A549 (cell line): Measurements from ENCODE around the gene DSTYK. TPM values are rescaled to one million over a fixed set of nuclear protein-coding genes. Genes with fewer than 3 reads are reported as not detected.

Experiments
- ATAC-seq, 2 experiments: fragments of 200-7000 bp in 1 of 2; fragments of >200 bp in 1 of 2; cut with Nextera tagmentation in 1 of 2; cut with Tn5 transposase in 1 of 2; 3 replicates each; pipeline versions ENCODE4 v1.8.0 to v1.9.1; 2018 to 2020; ENCODE audit warnings: mild to moderate bottlenecking in 1 of 2, moderate library complexity in 1 of 2
- CTCF ChIA-PET: fragments of 300-600 bp; sonication (Branson Sonifier 250); formaldehyde crosslinking; extraction: SDS; loops from one replicate; lab custom pipeline; 2021; ENCODE audit warnings: antibody characterized with exemption, inconsistent platforms; lab: Yijun Ruan, JAX
- POLR2A ChIA-PET: fragments of 350-600 bp; formaldehyde crosslinking; extraction: SDS; loops from one replicate; lab custom pipeline; 2021; ENCODE audit warnings: antibody characterized with exemption, inconsistent platforms; lab: Yijun Ruan, JAX
- DNase-seq, 2 experiments: peaks; one replicate each; pipeline versions ENCODE4 v3.0.0 to v3.0.0-alpha.2; 2011 to 2016; ENCODE audit warnings: low read depth in 1 of 2, low spot score in 1 of 2
- FAIRE-seq: peaks from 2 replicates; lab custom pipeline; 2011; peaks lifted over from hg19 to GRCh38; lab: Jason Lieb, UNC
- H3K27ac ChIP-seq, 2 experiments: fragments of >200 bp; sonication (Bioruptor Twin); formaldehyde crosslinking; 3 replicates each; pipeline ENCODE4 v1.5.1; 2016 to 2017
- H3K4me1 ChIP-seq: fragments of >200 bp; sonication (Bioruptor Twin); formaldehyde crosslinking; 3 replicates; pipeline ENCODE4 v1.6.1; 2016
- H3K4me2 ChIP-seq: fragments of >200 bp; sonication (Bioruptor Twin); formaldehyde crosslinking; 3 replicates; pipeline ENCODE4 v1.6.1; 2016
- H3K4me3 ChIP-seq: fragments of >200 bp; sonication (Bioruptor Twin); formaldehyde crosslinking; 3 replicates; pipeline ENCODE4 v1.5.1; 2016
- H3K9me3 ChIP-seq: fragments of >200 bp; sonication (Bioruptor Twin); formaldehyde crosslinking; 3 replicates; pipeline ENCODE4 v1.6.1; 2016
- BHLHE40 ChIP-seq: IDR thresholded peaks from 2 replicates; pipeline ENCODE4 v1.6.1; 2012; ENCODE audit warnings: low read depth, low read length, inconsistent platforms
- FOSB ChIP-seq: fragments of 250-450 bp; sonication (Bioruptor Pico); IDR thresholded peaks from 2 replicates; pipeline ENCODE4 v1.5.0; 2020; ENCODE audit warnings: mild to moderate bottlenecking, moderate library complexity
- FOSL2 ChIP-seq, 2 experiments: fragments of 450-650 bp in 1 of 2; fragments of >200 bp in 1 of 2; sonication (Bioruptor Twin) in 1 of 2; formaldehyde crosslinking; IDR thresholded peaks; 2 replicates each; pipeline versions ENCODE4 v1.5.0 to v1.6.1; 2016 to 2020; ENCODE audit warnings: mild to moderate bottlenecking in 1 of 2, moderate library complexity in 1 of 2
- FOXS1 ChIP-seq: fragments of 250-450 bp; sonication (Bioruptor Pico); IDR thresholded peaks from 2 replicates; pipeline ENCODE4 v1.5.0; 2020; ENCODE audit warnings: mild to moderate bottlenecking, moderate library complexity
- GATA3 ChIP-seq: IDR thresholded peaks from 2 replicates; pipeline ENCODE4 v1.6.1; 2012; ENCODE audit warnings: borderline replicate concordance
- HDAC2 ChIP-seq: fragments of 200-600 bp; sonication (generic); IDR thresholded peaks from 2 replicates; pipeline ENCODE4 v1.6.1; 2016
- KDM1A ChIP-seq: fragments of 200-600 bp; sonication (generic); IDR thresholded peaks from 2 replicates; pipeline ENCODE4 v1.6.1; 2016; ENCODE audit warnings: low read depth, mild to moderate bottlenecking
- KDM5A ChIP-seq: fragments of 200-600 bp; sonication (generic); IDR thresholded peaks from 2 replicates; pipeline ENCODE4 v1.6.1; 2016; ENCODE audit warnings: antibody characterized with exemption, mild to moderate bottlenecking
- MAFK ChIP-seq: fragments of 450-650 bp; IDR thresholded peaks from 2 replicates; pipeline ENCODE4 v1.6.1; 2014; ENCODE audit not compliant: partially characterized antibody
- PHF8 ChIP-seq: fragments of 200-600 bp; sonication (generic); IDR thresholded peaks from 2 replicates; pipeline ENCODE4 v1.6.1; 2016; ENCODE audit warnings: low read depth, mild to moderate bottlenecking, antibody characterized with exemption, moderate library complexity, borderline replicate concordance
- SREBF2 ChIP-seq: fragments of 450-650 bp; IDR thresholded peaks from 2 replicates; pipeline ENCODE4 v1.6.1; 2014; ENCODE audit warnings: mild to moderate bottlenecking, moderate library complexity
- WGBS: methylation state at CpG from one replicate; pipeline ENCODE4 v1.1.6; 2017; ENCODE audit errors: missing lambda C conversion rate; 5-methylcytosine and 5-hydroxymethylcytosine counted together
- polyA plus RNA-seq, 4 experiments: library from polyadenylated mRNA; depleted of rRNA in 3 of 4; stranded (reverse); fragments of >200 nt; fragmentation: RNase III in 1 of 4; extraction: RNeasy Plus Mini Kit Qiagen cat#74134 plus additional on column Dnase treatment in 1 of 4; gene quantifications; 2 replicates in 3 of 4; 3 replicates in 1 of 4; pipeline ENCODE4 v1.2.3, GENCODE V29; 2011 to 2017
- TF ChIP-seq, protein P1 (sequence below): fragments of 200-600 bp; sonication (generic); IDR thresholded peaks from 2 replicates; pipeline ENCODE4 v1.6.1; 2016; ENCODE audit warnings: antibody characterized with exemption, mild to moderate bottlenecking, moderate library complexity
- TF ChIP-seq, protein P2 (sequence below): IDR thresholded peaks from 2 replicates; pipeline ENCODE4 v1.6.1; 2012
- TF ChIP-seq, protein P3 (sequence below): IDR thresholded peaks from 2 replicates; pipeline ENCODE4 v1.6.1; 2012; ENCODE audit warnings: low read depth, borderline replicate concordance
- TF ChIP-seq, protein P4 (sequence below): fragments of >200 bp; sonication (Bioruptor Twin); formaldehyde crosslinking; IDR thresholded peaks from 3 replicates; pipeline ENCODE4 v1.6.1; 2016

Gene DSTYK
- polyA plus RNA-seq, 2 of the 4 experiments (the other 2 are of a cell fraction) = 8.6 to 9.0 TPM

DNA sequence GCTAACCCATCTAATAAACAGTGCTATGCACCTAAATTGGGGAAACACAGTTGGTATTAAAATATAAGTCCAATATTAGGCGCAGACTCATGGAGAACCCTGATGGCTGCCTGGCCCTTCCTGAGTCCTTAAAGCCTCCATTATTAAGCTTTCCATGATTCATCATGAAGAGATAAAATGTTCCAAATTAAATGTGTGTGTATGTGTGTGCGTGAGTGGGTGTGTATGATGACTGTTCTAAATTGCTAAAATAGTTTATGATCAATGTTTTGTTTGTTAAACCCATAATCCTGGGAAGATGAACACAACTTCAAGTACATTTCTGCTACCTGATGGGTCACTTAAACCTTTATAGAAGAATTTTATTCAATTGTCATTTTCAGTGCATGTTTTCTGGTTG is 83.5 kb downstream of the DSTYK start:
- ATAC-seq (no peak), FAIRE-seq (no peak), DNase-seq (no peak)
- Histone ChIP-seq H3K27ac (no peak overlapping the region), H3K4me2 (no peak overlapping the region), H3K9me3 (no peaks in the 10 kb centered on the region), H3K4me1 (0 out of 3 replicates have a peak, but pooled peaks cover under 1% of the 10 kb centered on the region), H3K4me3 (no peak overlapping the region)
- 81% methylated on average over 2 of the region's 2 CpGs for WGBS
- CTCF ChIA-PET = interaction anchor here (1.2 to 1.3 kb wide), 2 partner anchors 13 to 128 kb away, joined by 3 to 13 read pairs; no protein-coding TSS in a partner anchor
- POLR2A ChIA-PET = no interaction called here
- TF ChIP-seq GATA3 = no peak

DNA sequence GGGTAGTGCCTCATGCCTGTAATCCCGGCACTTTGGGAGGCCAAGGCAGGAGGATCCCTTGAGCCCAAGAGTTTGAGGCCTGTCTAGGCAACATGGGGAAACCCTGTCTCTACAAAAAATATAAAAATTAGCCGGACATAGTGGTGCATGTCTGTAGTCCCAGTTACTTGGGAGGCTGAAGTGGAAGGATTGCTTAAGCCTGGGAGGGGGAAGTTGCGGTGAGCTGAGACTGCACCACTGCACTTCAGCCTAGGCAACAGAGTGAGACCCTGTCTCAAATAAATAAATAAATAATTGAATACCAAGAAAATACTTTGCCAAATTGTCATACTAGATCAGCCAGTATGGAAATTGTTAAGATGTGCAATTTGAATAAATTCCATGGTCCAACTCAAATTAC is 83.9 kb downstream of the DSTYK start:
- ChIA-PET CTCF (interaction anchor here (1.2 kb wide), 1 partner anchor 129 kb away, joined by 3 read pairs; no protein-coding TSS in a partner anchor), POLR2A (no interaction called here)
- Histone ChIP-seq H3K4me2 (no peak overlapping the region), H3K4me1 (0 out of 3 replicates have a peak, but pooled peaks cover 3% of the 10 kb centered on the region), H3K4me3 (no peak overlapping the region), H3K27ac (no peak overlapping the region), H3K9me3 (no peaks in the 10 kb centered on the region)
- ATAC-seq (no peak), DNase-seq (no peak), FAIRE-seq (no peak)
- TF ChIP-seq MAFK (no peak), FOSB (CRISPR knock-in tag) (no peak), PHF8 (no peak), FOXS1 (CRISPR knock-in tag) (no peak), GATA3 (no peak), FOSL2 (IDR thresholded peaks at IDR 0.05) (no peak), FOSL2 (CRISPR knock-in tag; IDR thresholded peaks at IDR 0.05) (no peak), HDAC2 (no peak)
- TF ChIP-seq, protein P1, sequence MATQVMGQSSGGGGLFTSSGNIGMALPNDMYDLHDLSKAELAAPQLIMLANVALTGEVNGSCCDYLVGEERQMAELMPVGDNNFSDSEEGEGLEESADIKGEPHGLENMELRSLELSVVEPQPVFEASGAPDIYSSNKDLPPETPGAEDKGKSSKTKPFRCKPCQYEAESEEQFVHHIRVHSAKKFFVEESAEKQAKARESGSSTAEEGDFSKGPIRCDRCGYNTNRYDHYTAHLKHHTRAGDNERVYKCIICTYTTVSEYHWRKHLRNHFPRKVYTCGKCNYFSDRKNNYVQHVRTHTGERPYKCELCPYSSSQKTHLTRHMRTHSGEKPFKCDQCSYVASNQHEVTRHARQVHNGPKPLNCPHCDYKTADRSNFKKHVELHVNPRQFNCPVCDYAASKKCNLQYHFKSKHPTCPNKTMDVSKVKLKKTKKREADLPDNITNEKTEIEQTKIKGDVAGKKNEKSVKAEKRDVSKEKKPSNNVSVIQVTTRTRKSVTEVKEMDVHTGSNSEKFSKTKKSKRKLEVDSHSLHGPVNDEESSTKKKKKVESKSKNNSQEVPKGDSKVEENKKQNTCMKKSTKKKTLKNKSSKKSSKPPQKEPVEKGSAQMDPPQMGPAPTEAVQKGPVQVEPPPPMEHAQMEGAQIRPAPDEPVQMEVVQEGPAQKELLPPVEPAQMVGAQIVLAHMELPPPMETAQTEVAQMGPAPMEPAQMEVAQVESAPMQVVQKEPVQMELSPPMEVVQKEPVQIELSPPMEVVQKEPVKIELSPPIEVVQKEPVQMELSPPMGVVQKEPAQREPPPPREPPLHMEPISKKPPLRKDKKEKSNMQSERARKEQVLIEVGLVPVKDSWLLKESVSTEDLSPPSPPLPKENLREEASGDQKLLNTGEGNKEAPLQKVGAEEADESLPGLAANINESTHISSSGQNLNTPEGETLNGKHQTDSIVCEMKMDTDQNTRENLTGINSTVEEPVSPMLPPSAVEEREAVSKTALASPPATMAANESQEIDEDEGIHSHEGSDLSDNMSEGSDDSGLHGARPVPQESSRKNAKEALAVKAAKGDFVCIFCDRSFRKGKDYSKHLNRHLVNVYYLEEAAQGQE = no peak
- 77% methylated on average over 3 of the region's 3 CpGs for WGBS

DNA sequence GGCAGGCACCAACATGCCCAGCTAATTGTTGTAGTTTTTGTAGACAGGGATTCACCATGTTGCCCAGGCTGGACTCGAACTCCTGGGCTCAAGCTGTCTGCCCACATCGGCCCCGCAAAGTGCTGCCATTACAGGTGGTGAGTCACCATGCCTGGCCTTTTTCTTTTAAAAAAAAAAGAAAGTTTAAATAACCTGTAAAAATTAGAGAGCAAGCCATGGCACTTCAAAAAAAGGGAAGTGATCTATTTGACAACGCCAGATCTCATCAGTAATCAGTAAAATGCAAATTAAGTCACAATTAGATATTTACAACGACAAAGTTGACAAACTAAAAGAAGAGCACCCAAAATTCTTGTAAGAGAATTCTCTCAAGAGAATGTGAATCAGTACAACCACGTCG is 86.8 kb downstream of the DSTYK start:
- no peak for TF ChIP-seq BHLHE40
- TF ChIP-seq, protein P2, sequence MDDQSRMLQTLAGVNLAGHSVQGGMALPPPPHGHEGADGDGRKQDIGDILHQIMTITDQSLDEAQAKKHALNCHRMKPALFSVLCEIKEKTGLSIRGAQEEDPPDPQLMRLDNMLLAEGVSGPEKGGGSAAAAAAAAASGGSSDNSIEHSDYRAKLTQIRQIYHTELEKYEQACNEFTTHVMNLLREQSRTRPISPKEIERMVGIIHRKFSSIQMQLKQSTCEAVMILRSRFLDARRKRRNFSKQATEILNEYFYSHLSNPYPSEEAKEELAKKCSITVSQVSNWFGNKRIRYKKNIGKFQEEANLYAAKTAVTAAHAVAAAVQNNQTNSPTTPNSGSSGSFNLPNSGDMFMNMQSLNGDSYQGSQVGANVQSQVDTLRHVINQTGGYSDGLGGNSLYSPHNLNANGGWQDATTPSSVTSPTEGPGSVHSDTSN = no peak
- TF ChIP-seq SREBF2 = no peak
- no peak for TF ChIP-seq KDM5A
- TF ChIP-seq, protein P3, sequence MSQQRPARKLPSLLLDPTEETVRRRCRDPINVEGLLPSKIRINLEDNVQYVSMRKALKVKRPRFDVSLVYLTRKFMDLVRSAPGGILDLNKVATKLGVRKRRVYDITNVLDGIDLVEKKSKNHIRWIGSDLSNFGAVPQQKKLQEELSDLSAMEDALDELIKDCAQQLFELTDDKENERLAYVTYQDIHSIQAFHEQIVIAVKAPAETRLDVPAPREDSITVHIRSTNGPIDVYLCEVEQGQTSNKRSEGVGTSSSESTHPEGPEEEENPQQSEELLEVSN = no peak
- no peak for TF ChIP-seq KDM1A
- TF ChIP-seq, protein P4, sequence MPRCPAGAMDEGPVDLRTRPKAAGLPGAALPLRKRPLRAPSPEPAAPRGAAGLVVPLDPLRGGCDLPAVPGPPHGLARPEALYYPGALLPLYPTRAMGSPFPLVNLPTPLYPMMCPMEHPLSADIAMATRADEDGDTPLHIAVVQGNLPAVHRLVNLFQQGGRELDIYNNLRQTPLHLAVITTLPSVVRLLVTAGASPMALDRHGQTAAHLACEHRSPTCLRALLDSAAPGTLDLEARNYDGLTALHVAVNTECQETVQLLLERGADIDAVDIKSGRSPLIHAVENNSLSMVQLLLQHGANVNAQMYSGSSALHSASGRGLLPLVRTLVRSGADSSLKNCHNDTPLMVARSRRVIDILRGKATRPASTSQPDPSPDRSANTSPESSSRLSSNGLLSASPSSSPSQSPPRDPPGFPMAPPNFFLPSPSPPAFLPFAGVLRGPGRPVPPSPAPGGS = no peak
- TF ChIP-seq MAFK = no peak
- peaks cover 16% of the 10 kb centered on the region for H3K4me1 ChIP-seq
- ChIA-PET POLR2A (no interaction called here), CTCF (interaction anchor here (1.3 to 5.9 kb wide), 5 partner anchors 15 to 131 kb away, joined by 3 to 56 read pairs (median 17); no protein-coding TSS in a partner anchor)
- no peak overlapping the region for H3K4me3 ChIP-seq
- DNase-seq (no peak), FAIRE-seq (no peak), ATAC-seq (no peak)
- no peak overlapping the region for H3K4me2 ChIP-seq
- no peaks in the 10 kb centered on the region for H3K9me3 ChIP-seq
- no peak overlapping the region for H3K27ac ChIP-seq
- WGBS = 72% methylated on average over 7 of the region's 7 CpGs
